IPS-11a (cell line): ENCODE data around the gene SLC12A7.
"Not testable (repeated sequence)": the region's sequence is repeated elsewhere in the genome, so short reads cannot be mapped to it uniquely, and the experiment has no call there.

Experiments
- H3K4me3 ChIP-seq: one replicate; pipeline ENCODE4 v1.5.1; 2013; ENCODE audit warnings: low read depth, low read length, control low read depth

The SLC12A7 gene

GRCh38 chr5:1027631-1028441 is 84.0 kb downstream of the SLC12A7 start:
- H3K4me3 ChIP-seq, result no peak overlapping the region

GRCh38 chr5:1026700-1027621 is 84.9 kb downstream of the SLC12A7 start:
- no peak overlapping the region for H3K4me3 ChIP-seq

GRCh38 chr5:1021969-1022336 is 89.9 kb downstream of the SLC12A7 start:
- H3K4me3 ChIP-seq, result not testable (repeated sequence)

- no peak overlapping the region for H3K4me3 ChIP-seq
These were observed 90.5 kb downstream of the SLC12A7 start for GRCh38 chr5:1021136-1021968.

- H3K4me3 ChIP-seq, result no peak overlapping the region
These were observed 91.4 kb downstream of the SLC12A7 start for GRCh38 chr5:1020452-1020961.

- no peak overlapping the region for H3K4me3 ChIP-seq
These were observed 92.6 kb downstream of the SLC12A7 start for GRCh38 chr5:1019001-1019905.

- H3K4me3 ChIP-seq, result no peak overlapping the region
These were observed 93.3 kb downstream of the SLC12A7 start for GRCh38 chr5:1018596-1018995.

- H3K4me3 ChIP-seq, result no peak overlapping the region
These were observed 94.0 kb downstream of the SLC12A7 start for GRCh38 chr5:1017691-1018455.

GRCh38 chr5:1017056-1017455 is 94.8 kb downstream of the SLC12A7 start:
- no peak overlapping the region for H3K4me3 ChIP-seq

GRCh38 chr5:1016476-1016875 is 95.4 kb downstream of the SLC12A7 start:
- no peak overlapping the region for H3K4me3 ChIP-seq

- H3K4me3 ChIP-seq, result no peak overlapping the region
These were observed 95.8 kb downstream of the SLC12A7 start for GRCh38 chr5:1016036-1016435.

- H3K4me3 ChIP-seq, result no peak overlapping the region
These were observed 96.4 kb downstream of the SLC12A7 start for GRCh38 chr5:1015507-1015906.

- H3K4me3 ChIP-seq, result no peak overlapping the region
These were observed 97.1 kb downstream of the SLC12A7 start for GRCh38 chr5:1014781-1015221.

- H3K4me3 ChIP-seq, result no peak overlapping the region
These were observed 97.5 kb downstream of the SLC12A7 start for GRCh38 chr5:1014346-1014745.

- no peak overlapping the region for H3K4me3 ChIP-seq
These were observed 97.9 kb downstream of the SLC12A7 start for GRCh38 chr5:1013948-1014301.

- no peak overlapping the region for H3K4me3 ChIP-seq
These were observed 98.5 kb downstream of the SLC12A7 start for GRCh38 chr5:1013238-1013947.

GRCh38 chr5:1012900-1013237 is 99.0 kb downstream of the SLC12A7 start:
- no peak overlapping the region for H3K4me3 ChIP-seq

- no peak overlapping the region for H3K4me3 ChIP-seq
These were observed 99.5 kb downstream of the SLC12A7 start for GRCh38 chr5:1012313-1012841.
